ENCODE measurements around the gene CA14. TPM values are rescaled to one million over a fixed set of nuclear protein-coding genes. Genes with fewer than 3 reads are reported as not detected.

Gene CA14
- total and polyA plus RNA-seq, 9 of the 15 experiments (the other 6 are each of a cell fraction or from before 2014, with no cell fraction given): 0.13 to 0.57 (median 0.26) TPM; not detected in 1

DNA sequence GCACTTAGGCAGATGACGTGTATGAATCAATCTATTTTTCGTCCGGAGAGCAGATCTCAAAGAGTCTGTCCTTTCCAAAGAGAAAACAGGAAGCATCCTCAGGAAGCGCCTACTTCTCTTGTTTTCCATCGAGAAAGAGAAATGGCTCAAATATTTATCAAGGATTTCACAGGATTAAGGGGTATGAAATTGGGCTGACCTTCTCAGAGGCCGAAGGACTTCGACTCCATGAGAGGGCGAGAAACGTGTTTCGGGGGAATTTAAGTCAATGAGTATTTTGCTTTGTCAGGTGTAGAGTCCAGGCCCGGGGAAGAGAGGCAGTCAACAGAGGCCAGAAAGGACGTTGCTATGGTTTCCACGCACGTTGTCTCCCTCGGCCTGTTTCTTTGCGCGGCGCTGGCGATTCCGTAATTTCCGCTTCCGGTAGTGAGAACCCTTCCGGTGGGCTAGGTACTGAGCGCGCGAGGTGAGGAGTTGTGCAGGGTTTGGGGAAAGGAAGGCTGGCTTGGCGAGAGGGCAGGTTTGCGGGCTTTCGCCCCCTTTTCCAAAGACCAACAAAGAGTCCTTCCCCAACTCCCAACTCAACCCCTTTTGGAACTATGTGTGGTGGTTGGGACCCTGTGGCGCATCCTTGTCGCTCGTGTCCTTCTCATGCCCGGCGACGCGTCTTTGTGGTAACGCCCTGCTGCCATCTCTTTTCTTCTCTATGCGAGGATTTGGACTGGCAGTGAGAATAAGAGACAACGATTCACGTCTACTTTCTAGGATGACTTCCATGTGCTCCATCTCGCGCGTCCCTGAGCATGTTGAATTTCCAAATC is 36.1 kb downstream of the CA14 start, which contains the start of gene MRPS21 (continued):
- TF ChIP-seq, protein P1, sequence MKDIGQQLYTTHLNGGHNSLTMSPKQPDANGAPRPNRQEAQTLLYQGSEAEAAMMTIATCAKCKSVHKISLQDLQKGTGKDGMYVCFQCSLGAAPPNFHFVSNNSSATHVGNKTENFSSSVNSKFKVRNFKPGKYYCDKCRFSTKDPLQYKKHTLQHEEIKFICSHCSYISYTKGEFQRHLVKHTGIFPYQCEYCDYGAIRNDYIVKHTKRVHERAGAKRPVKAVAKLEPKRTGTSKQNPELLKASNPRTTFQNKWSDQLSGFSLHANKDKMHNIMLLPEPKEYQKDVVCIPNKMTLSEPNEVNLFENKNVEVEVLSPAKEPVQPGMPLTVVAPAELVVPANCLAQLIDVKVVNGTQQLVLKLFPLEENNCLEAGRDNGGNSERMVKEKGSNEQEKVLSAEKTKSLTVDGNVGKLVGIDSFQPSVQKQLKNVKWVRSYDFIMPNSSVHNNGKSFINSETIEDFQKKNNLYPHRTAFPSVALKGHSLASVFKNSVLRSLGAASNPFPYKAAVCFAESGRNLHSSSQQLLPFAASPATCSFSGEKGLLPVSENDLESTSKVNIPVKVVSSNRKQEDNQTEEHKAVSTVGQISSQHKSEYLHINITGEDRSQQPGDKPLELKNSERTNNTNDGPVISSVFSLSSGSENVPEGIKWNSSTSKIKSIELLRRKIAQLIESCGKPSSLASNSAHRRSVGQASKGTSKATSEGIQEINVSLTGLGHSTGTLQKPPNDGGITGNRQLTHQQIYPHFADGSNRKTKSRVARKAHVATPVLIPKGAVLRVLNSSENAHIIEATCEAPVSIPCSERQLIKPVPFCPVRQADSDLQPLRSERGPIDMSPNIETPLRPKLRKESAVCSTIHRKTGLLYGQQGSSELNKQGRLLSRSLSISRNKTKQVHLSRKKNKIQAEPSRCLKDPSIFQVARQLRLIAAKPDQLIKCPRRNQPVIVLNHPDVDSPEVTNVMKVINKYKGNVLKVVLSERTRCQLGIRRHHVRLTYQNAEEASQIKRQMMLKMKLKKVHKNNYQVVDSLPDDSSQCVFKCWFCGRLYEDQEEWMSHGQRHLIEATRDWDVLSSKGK (CRISPR knock-in tag; IDR thresholded peaks at IDR 0.05): no peak
- TF ChIP-seq, protein P2, sequence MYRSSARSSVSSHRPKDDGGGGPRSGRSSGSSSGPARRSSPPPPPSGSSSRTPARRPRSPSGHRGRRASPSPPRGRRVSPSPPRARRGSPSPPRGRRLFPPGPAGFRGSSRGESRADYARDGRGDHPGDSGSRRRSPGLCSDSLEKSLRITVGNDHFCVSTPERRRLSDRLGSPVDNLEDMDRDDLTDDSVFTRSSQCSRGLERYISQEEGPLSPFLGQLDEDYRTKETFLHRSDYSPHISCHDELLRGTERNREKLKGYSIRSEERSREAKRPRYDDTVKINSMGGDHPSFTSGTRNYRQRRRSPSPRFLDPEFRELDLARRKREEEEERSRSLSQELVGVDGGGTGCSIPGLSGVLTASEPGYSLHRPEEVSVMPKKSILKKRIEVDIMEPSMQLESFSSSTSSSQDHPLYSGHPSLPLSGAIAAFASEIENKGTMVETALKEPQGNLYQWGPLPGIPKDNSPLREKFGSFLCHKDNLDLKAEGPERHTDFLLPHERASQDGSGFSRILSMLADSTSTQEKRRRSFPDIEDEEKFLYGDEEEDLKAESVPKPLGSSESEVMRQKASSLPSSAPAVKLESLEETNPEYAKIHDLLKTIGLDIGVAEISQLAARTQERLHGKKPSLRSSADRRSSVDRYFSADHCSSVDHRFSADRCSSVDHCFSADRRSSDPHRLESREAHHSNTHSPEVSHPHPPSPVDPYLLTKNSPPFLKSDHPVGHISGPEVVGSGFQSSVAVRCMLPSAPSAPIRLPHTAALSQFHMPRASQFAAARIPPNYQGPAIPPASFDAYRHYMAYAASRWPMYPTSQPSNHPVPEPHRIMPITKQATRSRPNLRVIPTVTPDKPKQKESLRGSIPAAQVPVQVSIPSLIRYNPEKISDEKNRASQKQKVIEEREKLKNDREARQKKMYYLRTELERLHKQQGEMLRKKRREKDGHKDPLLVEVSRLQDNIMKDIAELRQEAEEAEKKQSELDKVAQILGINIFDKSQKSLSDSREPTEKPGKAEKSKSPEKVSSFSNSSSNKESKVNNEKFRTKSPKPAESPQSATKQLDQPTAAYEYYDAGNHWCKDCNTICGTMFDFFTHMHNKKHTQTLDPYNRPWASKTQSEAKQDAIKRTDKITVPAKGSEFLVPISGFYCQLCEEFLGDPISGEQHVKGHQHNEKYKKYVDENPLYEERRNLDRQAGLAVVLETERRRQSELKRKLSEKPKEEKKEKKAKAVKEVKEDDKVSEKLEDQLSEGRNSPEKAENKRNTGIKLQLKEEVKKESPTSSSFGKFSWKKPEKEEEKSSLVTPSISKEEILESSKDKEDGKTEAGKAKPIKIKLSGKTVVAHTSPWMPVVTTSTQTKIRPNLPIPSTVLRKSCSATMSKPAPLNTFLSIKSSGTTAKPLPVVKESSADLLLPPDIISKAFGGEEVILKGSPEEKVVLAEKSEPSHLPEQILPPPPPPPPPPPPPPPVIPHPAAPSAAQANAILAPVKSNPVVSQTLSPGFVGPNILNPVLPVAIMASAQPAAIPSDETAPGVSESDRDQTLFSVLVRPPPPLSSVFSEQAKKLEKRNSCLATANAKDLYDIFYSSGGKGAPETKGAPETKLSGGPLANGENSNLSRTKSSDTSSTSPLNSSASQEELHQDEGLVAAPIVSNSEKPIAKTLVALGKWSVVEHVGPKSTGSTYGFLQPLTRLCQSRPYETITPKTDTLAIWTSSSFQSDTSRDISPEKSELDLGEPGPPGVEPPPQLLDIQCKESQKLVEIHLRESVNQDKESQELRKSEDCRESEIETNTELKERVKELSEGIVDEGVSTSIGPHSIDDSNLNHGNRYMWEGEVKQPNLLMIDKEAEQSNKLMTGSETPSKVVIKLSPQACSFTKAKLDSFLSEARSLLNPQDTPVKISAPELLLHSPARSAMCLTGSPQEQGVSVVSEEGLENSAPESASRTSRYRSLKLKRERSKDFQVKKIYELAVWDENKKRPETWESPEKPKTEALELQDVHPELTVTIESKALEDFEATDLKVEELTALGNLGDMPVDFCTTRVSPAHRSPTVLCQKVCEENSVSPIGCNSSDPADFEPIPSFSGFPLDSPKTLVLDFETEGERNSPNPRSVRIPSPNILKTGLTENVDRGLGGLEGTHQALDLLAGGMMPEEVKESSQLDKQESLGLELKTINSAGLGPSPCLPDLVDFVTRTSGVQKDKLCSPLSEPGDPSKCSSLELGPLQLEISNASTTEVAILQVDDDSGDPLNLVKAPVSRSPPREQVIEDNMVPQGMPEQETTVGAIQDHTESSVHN (IDR thresholded peaks at IDR 0.05; ENCODE audit: borderline replicate concordance in 1 of 2, low read depth in 1 of 2): no peak
- TF ChIP-seq, protein P3, sequence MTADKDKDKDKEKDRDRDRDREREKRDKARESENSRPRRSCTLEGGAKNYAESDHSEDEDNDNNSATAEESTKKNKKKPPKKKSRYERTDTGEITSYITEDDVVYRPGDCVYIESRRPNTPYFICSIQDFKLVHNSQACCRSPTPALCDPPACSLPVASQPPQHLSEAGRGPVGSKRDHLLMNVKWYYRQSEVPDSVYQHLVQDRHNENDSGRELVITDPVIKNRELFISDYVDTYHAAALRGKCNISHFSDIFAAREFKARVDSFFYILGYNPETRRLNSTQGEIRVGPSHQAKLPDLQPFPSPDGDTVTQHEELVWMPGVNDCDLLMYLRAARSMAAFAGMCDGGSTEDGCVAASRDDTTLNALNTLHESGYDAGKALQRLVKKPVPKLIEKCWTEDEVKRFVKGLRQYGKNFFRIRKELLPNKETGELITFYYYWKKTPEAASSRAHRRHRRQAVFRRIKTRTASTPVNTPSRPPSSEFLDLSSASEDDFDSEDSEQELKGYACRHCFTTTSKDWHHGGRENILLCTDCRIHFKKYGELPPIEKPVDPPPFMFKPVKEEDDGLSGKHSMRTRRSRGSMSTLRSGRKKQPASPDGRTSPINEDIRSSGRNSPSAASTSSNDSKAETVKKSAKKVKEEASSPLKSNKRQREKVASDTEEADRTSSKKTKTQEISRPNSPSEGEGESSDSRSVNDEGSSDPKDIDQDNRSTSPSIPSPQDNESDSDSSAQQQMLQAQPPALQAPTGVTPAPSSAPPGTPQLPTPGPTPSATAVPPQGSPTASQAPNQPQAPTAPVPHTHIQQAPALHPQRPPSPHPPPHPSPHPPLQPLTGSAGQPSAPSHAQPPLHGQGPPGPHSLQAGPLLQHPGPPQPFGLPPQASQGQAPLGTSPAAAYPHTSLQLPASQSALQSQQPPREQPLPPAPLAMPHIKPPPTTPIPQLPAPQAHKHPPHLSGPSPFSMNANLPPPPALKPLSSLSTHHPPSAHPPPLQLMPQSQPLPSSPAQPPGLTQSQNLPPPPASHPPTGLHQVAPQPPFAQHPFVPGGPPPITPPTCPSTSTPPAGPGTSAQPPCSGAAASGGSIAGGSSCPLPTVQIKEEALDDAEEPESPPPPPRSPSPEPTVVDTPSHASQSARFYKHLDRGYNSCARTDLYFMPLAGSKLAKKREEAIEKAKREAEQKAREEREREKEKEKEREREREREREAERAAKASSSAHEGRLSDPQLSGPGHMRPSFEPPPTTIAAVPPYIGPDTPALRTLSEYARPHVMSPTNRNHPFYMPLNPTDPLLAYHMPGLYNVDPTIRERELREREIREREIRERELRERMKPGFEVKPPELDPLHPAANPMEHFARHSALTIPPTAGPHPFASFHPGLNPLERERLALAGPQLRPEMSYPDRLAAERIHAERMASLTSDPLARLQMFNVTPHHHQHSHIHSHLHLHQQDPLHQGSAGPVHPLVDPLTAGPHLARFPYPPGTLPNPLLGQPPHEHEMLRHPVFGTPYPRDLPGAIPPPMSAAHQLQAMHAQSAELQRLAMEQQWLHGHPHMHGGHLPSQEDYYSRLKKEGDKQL (CRISPR knock-in tag; IDR thresholded peaks at IDR 0.05; ENCODE audit: borderline replicate concordance): no peak
- TF ChIP-seq, protein P4, sequence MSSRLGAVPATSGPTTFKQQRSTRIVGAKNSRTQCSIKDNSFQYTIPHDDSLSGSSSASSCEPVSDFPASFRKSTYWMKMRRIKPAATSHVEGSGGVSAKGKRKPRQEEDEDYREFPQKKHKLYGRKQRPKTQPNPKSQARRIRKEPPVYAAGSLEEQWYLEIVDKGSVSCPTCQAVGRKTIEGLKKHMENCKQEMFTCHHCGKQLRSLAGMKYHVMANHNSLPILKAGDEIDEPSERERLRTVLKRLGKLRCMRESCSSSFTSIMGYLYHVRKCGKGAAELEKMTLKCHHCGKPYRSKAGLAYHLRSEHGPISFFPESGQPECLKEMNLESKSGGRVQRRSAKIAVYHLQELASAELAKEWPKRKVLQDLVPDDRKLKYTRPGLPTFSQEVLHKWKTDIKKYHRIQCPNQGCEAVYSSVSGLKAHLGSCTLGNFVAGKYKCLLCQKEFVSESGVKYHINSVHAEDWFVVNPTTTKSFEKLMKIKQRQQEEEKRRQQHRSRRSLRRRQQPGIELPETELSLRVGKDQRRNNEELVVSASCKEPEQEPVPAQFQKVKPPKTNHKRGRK (tag; IDR thresholded peaks at IDR 0.05): no peak
- no peak for TF ChIP-seq ZNF778 (CRISPR knock-in tag; IDR thresholded peaks at IDR 0.05)
- no peak for TF ChIP-seq SNIP1 (IDR thresholded peaks at IDR 0.05; ENCODE audit: low read depth)

All from K562 (cell line).